ENCODE results near the gene TAS2R3.

TAS2R3 gene, protein sequence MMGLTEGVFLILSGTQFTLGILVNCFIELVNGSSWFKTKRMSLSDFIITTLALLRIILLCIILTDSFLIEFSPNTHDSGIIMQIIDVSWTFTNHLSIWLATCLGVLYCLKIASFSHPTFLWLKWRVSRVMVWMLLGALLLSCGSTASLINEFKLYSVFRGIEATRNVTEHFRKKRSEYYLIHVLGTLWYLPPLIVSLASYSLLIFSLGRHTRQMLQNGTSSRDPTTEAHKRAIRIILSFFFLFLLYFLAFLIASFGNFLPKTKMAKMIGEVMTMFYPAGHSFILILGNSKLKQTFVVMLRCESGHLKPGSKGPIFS

DNA sequence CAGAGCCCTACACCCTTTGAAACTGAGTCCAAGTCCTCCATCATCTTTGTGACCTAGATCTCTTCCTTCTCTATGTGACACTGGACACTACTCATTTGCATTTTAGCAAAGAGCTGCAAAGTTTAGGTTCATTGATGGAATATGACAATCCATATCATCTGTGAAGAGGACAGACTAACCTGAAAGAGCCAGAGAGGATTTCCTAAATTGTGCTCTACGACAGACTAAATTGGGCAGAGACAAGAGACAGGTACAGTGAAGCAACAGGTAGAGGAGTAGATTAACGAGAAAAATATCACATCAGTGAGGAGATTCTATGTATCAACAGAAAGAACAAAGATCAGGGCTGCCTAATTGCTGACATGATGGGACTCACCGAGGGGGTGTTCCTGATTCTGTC is at the start of gene TAS2R3:
TAS2R3 (plus strand) TSS at position 301 of the 400 bp plus-strand sequence; CDS start at position 363, 62 bp downstream.
- H3K9me3 Mint-ChIP-seq: no peaks in the 10 kb centered on the region
- no peak within 1 kb of the TSS for H3K4me3 Mint-ChIP-seq
- H3K27me3 Mint-ChIP-seq: no peaks in the 10 kb centered on the region
- H3K4me1 Mint-ChIP-seq (ENCODE audit: low read depth): no peaks in the 10 kb centered on the region
- no peak within 1 kb of the TSS for H3K27ac Mint-ChIP-seq
- peaks cover 69% of the 10 kb centered on the region for H3K36me3 Mint-ChIP-seq (ENCODE audit: low read depth)

DNA sequence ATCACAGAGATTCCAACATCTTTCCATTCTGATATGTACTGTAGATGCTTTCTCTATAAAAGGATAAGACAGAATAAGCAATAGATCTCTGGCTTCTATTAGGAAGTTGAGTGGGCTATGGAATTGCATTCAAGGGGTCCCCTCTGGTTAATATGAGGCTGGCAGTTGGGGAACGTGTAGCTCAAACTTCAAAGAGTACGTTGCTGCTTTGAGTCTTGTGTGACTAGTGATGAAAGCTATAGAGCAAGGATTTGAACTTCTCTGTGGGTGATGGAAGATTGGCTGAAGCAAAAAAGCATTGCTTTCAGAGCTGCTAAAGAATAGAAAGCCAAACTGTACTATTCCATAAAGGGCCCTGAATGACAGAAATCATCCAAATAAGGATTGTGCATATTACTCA is 49.3 kb upstream of the TAS2R3 start:
- Mint-ChIP-seq H3K27ac (no peak overlapping the region), H3K4me3 (no peak overlapping the region), H3K27me3 (no peaks in the 10 kb centered on the region), H3K4me1 (ENCODE audit: low read depth) (no peaks in the 10 kb centered on the region), H3K36me3 (ENCODE audit: low read depth) (no peaks in the 10 kb centered on the region), H3K9me3 (no peaks in the 10 kb centered on the region)

DNA sequence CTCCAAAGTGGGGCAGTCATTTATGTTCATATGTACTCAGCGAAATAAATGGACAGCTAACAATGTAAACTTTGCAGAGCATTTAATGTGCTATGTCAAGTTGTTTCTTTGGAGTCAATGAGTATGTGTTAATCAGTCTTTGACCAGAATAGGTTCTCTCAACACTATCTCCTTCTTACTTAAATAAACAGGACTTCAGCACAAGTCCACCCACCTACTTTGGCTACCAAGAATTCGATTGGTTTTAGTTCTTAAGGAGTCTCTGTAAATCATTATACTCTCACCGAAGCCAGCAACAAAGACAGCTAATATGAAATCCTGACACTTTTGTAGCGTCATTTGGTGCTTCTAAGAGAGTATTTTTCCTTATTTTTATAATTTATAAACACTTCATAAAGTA is 48.9 kb upstream of the TAS2R3 start:
- no peaks in the 10 kb centered on the region for H3K27me3 Mint-ChIP-seq
- H3K36me3 Mint-ChIP-seq (ENCODE audit: low read depth): no peaks in the 10 kb centered on the region
- H3K4me1 Mint-ChIP-seq (ENCODE audit: low read depth): no peaks in the 10 kb centered on the region
- no peak overlapping the region for H3K27ac Mint-ChIP-seq
- H3K9me3 Mint-ChIP-seq: no peaks in the 10 kb centered on the region
- H3K4me3 Mint-ChIP-seq: no peak overlapping the region

DNA sequence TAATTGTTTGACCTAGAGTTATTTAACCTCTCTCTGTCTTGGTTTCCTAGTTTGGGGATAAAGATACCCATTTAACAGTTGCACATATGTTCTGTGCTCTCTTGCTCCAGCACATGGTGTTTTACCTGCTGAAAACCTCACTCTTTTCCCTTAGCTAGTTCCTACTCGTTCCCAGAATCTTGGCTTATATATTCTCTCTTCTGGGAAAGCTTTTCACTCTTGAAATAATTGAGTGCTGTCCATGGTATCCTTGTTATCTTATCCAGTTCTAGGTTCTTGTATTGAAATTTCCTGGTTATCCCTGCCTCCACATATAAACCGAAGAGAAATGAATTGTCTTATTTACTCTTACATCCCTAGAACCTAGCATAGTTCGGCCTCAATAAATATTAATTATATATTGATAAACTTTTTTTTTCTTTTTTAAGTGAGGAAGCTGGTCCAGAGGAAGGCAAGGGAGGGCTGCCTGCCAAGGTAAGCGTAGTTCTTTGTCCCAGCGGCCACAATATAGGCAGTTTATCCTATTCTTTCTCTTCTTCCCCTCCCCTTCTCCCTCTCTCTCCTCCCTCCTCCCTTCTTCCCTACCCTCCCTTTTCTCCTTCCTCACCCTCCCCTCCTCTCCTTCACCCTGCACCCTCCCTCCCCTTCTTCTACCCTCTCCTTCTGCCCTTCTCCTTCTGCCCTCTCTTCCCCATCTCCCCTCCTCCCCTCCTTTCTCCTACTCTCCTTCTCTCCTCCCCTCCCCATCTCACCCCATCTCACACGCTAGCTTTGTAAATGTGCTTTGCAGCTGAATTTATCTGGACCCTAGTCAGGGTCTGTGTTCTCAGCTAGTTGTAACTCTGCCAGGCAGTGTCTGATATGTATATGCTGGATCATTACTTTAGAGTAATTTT is 47.9 kb upstream of the TAS2R3 start:
- Mint-ChIP-seq H3K4me3 (no peak overlapping the region), H3K27me3 (no peaks in the 10 kb centered on the region), H3K9me3 (no peaks in the 10 kb centered on the region), H3K36me3 (ENCODE audit: low read depth) (no peaks in the 10 kb centered on the region), H3K4me1 (ENCODE audit: low read depth) (no peaks in the 10 kb centered on the region), H3K27ac (no peak overlapping the region)

DNA sequence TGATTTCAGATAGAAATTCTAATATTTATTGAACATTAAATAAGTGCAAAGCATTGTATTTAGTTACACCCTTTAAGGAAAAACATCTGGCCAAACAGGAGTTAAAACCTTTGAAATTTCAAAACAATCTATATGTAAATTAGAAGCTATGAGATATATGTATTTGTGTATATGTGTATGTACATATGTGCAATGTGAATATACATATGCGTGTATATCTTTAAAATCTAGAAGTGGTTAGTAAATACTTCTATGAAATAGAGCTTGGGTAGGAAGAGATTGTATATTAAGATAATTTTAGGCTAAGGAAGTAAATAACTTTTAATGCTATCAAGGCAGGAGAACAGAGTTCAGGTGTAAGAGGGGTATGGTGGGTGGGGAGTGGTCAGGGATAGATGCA is 46.4 kb upstream of the TAS2R3 start:
- Mint-ChIP-seq H3K36me3 (ENCODE audit: low read depth) (no peaks in the 10 kb centered on the region), H3K4me1 (ENCODE audit: low read depth) (no peaks in the 10 kb centered on the region), H3K27ac (no peak overlapping the region), H3K9me3 (no peaks in the 10 kb centered on the region), H3K27me3 (no peaks in the 10 kb centered on the region), H3K4me3 (no peak overlapping the region)

DNA sequence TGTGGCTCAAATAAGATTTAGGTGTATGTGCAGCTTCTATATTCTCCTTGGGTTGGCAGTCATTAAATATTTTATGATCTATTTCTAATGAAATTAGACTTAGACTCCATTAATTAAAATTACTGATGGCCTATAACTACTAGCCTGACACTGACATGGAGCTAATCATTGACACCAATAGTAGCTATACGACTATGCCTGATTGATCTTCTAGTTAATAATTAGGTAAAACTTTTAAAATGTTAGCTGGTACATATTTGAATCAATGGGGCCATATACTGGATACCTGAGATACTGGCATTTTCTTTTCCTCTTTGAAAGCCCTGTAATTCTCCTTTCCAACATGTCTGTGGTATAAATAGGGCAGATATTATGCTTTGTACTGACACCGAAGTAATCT is 41.4 kb upstream of the TAS2R3 start:
- Mint-ChIP-seq H3K27me3 (no peaks in the 10 kb centered on the region), H3K4me1 (ENCODE audit: low read depth) (no peaks in the 10 kb centered on the region), H3K4me3 (no peak overlapping the region), H3K36me3 (ENCODE audit: low read depth) (no peaks in the 10 kb centered on the region), H3K27ac (no peak overlapping the region), H3K9me3 (no peaks in the 10 kb centered on the region)

DNA sequence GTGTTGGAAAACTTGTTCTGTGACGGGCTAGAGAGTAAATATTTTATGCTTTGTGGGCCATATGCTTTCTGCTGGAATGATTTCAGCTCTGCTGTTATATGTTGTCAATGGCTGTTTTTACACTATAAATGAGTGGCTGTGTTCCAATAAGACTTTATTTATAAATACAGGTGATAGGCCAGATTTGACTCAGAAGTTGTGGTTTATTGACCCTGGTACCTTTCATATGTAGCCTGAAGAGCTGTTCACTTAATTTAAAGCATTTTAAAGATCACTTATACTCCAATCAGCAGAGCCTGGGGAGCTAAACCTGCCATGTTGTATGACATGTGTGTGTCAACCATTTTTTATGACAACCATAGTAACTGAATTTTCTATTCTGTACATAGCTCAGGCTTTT is 34.9 kb upstream of the TAS2R3 start:
- H3K9me3 Mint-ChIP-seq: no peaks in the 10 kb centered on the region
- H3K27me3 Mint-ChIP-seq: no peaks in the 10 kb centered on the region
- H3K4me3 Mint-ChIP-seq: no peak overlapping the region
- H3K36me3 Mint-ChIP-seq (ENCODE audit: low read depth): no peaks in the 10 kb centered on the region
- H3K4me1 Mint-ChIP-seq (ENCODE audit: low read depth): no peaks in the 10 kb centered on the region
- H3K27ac Mint-ChIP-seq: no peak overlapping the region

DNA sequence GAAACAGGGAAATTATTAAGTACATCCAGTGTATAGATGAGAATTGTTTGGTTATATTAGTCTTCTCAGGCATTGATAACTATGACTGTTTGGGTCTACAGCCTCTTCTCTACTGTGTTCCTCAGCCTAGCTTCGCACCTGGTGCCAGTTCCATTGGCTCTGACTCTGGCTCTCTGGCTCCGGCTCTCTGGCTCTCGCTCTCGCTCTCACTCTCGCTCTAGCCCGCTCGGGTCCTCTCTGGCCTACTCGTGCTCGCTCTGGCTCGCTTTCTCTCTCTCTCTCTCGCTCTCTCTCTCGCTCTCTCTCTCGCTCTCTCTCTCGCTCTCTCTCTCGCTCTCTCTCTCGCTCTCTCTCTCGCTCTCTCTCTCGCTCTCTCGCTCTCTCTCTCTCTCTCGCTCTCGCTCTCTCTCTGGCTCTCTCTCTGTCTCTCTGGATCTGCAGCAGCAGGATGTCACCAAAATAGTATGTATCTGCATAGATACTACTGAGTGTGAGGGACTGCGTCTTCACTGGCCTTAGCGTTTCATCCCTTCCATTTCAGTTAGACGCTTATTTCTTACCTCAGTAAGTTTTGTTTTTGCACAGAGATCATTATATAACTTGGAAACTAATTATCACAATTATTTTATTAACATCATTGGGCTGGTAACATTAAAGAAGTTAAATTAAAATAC is 32.3 kb upstream of the TAS2R3 start:
- no peak overlapping the region for H3K4me3 Mint-ChIP-seq
- no peaks in the 10 kb centered on the region for H3K27me3 Mint-ChIP-seq
- H3K9me3 Mint-ChIP-seq: no peaks in the 10 kb centered on the region
- peaks cover 3% of the 10 kb centered on the region for H3K4me1 Mint-ChIP-seq (ENCODE audit: low read depth)
- no peaks in the 10 kb centered on the region for H3K36me3 Mint-ChIP-seq (ENCODE audit: low read depth)
- H3K27ac Mint-ChIP-seq: no peak overlapping the region

DNA sequence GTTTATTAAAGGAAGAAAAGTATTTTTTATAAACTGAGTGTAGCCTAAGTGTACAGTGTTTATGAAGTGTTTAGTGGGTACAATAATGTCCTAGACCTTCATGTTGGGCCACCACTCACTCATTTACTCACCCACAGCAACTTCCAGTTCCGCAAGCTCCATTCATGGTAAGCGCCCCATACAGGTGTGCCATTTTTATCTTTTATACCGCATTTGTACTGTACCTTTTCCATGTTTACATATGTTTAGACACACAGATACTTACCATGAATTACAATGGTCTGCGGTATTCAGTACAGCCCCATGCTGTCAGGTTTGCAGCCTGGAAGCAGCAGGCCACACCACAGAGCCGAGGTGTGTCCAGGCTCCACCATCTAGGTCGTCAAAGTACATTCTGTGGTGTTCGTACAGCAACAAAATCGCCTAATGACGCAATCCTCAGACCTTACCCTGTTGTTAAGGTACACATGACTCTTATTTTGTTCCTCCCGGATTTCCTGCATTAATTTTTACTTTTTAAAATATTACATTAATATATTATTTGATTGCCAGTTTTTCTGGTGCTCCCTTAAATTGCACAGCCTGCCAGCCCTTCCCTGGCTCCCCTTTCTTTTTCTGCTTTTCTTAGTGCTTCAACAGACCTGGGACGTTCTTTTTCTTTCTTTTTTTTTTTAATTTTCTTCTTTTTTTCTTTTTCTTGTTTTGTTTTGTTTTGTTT is 26.6 kb upstream of the TAS2R3 start:
- Mint-ChIP-seq H3K36me3 (ENCODE audit: low read depth) (peaks cover 36% of the 10 kb centered on the region), H3K27ac (peak overlapping the region; percentile 100), H3K9me3 (no peaks in the 10 kb centered on the region)

DNA sequence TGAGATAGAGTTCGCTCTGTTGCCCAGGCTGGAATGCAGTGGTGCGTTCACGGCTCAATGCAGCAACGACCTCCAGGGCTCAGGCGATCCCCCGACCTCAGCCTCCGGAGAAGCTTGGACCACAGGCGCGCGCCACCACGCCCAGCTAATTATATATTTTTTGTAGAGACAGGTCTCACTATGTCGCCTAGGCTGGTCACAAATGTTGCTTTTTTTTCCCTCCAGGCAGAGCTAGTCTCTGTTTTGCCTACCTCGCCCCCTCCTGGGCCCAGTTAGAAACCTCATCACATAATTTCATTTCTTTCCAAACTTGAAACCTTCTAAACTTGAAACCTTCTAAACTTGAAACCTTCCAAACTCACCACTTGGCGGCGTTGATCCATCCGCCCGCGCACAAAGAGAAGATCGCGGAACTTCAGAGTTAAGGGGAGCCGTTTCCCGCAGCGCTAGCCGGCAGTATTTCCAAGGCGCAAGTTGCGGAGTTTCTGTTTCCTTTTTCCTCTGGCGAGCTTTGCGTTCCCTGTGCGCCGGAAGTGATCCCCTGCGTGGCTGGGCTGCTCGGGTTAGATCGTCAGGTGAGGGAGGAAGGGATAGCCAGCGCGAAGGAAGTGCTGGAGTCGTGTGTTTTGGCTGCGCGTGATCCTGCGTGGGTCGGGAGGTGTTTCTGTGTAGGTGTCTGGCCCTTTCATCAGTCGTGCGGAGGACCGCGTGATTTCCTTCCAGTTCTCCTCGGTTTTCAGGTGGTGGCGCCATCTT is 25.9 kb upstream of the TAS2R3 start, which contains the start of gene SSBP1:
SSBP1 (plus strand) TSS at position 523 of the 756 bp plus-strand sequence. CDS start 809 bp downstream, outside the sequence.
- Mint-ChIP-seq H3K27me3 (no peaks in the 10 kb centered on the region), H3K9me3 (no peaks in the 10 kb centered on the region), H3K4me3 (peak within 1 kb of the TSS; percentile 100), H3K4me1 (ENCODE audit: low read depth) (peaks cover 58% of the 10 kb centered on the region), H3K27ac (peak within 1 kb of the TSS; percentile 100), H3K36me3 (ENCODE audit: low read depth) (peaks cover 42% of the 10 kb centered on the region)

More for the DNA sequence above, 26.6 kb upstream of the TAS2R3 start:
- Mint-ChIP-seq H3K4me1 (ENCODE audit: low read depth) (peaks cover 53% of the 10 kb centered on the region), H3K27me3 (no peaks in the 10 kb centered on the region), H3K4me3 (peak overlapping the region; percentile 100)

DNA sequence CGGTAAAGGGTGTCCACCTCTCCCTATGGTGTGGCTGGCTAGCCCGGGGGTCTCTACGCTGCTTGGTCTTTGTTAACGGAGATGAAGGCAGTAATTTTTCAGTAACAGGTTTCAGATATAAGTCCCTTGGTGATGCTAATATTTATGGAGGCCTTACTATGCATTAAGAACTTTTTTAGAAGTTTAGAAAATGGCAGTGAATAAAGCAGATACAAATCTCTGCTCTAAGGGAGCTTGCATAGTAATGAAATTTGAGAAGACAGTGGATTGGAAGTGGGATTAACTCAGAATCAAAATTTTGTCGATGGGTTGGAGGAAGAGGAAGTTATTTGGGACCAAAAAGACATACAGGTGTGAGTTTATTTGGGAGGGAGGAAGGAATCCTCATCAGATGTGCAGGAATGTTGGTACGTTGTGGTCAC is 25.3 kb upstream of the TAS2R3 start:
- no peaks in the 10 kb centered on the region for H3K9me3 Mint-ChIP-seq
- peaks cover 47% of the 10 kb centered on the region for H3K36me3 Mint-ChIP-seq (ENCODE audit: low read depth)
- H3K4me1 Mint-ChIP-seq (ENCODE audit: low read depth): peaks cover 61% of the 10 kb centered on the region
- H3K27me3 Mint-ChIP-seq: no peaks in the 10 kb centered on the region
- peak overlapping the region; percentile 100 for H3K4me3 Mint-ChIP-seq
- H3K27ac Mint-ChIP-seq: peak overlapping the region; percentile 100

DNA sequence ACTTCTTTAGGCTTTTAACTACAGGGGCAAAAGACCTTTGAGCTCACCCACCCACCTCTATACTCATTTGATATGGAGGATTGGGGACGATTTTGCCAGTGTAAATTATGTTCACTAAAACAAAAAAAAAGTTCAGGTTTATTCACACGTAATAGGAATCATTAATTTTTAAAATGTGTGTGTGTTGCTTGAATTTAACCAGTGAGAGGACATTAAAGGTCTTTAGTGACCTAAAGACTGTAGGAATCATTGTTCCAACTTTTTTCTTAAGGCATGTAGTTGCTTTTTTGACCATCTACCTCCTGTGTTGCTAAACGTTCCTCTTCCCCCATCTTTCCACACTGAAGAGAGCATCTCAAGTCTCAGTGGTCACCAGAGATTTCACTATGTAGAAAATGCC is 24.6 kb upstream of the TAS2R3 start:
- Mint-ChIP-seq H3K4me1 (ENCODE audit: low read depth) (peaks cover 61% of the 10 kb centered on the region), H3K4me3 (peak overlapping the region; percentile 100), H3K9me3 (no peaks in the 10 kb centered on the region), H3K36me3 (ENCODE audit: low read depth) (peaks cover 54% of the 10 kb centered on the region), H3K27me3 (no peaks in the 10 kb centered on the region), H3K27ac (peak overlapping the region; percentile 88)

DNA sequence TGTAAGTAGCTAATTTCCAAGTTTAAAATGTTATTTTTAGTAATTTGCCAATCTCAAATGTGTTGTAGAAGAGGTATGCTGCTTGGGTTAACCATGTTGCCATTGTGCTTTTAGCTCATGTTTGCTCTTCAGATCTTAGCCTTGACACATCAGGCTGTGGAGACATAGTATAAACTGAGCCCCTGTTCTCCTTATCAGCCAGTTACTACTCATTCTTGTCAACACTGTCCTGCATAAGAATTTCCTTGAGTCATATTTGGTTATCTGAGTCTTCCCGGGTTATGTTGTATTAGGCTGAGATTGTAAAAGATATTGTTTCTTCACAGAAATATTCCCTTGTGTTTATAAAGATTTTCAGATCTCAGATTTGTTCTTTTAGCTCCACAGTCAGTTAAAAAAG is 21.7 kb upstream of the TAS2R3 start:
- H3K4me3 Mint-ChIP-seq: peak overlapping the region; percentile 14
- H3K27ac Mint-ChIP-seq: peak overlapping the region; percentile 42
- peaks cover 79% of the 10 kb centered on the region for H3K36me3 Mint-ChIP-seq (ENCODE audit: low read depth)
- no peaks in the 10 kb centered on the region for H3K27me3 Mint-ChIP-seq
- H3K4me1 Mint-ChIP-seq (ENCODE audit: low read depth): peaks cover 55% of the 10 kb centered on the region
- H3K9me3 Mint-ChIP-seq: no peaks in the 10 kb centered on the region

DNA sequence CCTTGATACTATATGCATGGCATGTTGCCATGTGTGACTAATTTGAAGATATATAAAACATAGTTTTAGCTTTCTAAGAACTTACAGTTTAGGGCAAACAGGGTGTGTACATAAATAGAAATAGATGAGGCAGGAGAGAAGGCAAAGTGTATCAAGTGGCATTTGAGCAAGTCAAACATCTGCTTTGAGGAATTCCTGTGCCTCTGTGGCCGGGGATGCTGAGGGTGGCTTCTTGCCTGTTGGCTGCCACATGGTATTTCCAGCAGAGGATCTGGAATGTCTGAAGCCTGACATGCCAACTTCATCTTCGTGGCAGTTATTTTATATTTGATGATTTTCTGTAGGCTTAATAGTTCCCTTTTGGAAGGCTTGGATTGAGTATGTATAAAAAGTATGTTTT is 19.8 kb upstream of the TAS2R3 start:
- no peak overlapping the region for H3K4me3 Mint-ChIP-seq
- no peak overlapping the region for H3K27ac Mint-ChIP-seq
- no peaks in the 10 kb centered on the region for H3K27me3 Mint-ChIP-seq
- no peaks in the 10 kb centered on the region for H3K9me3 Mint-ChIP-seq
- peaks cover 86% of the 10 kb centered on the region for H3K36me3 Mint-ChIP-seq (ENCODE audit: low read depth)
- H3K4me1 Mint-ChIP-seq (ENCODE audit: low read depth): peaks cover 40% of the 10 kb centered on the region
